ENCODE results near the gene RPS6KL1. TPM values are rescaled to one million over a fixed set of nuclear protein-coding genes. Genes with fewer than 3 reads are reported as not detected.

The RPS6KL1 gene
- total RNA-seq, 2 experiments from 2014 or later: 12.5 to 12.7 TPM

- H3K27ac ChIP-seq (ENCODE audit: low read depth in 1 of 2, low read length in 2 of 2): no peak overlapping the region
- no peaks in the 10 kb centered on the region for H3K9me3 Mint-ChIP-seq
- CTCF ChIA-PET: interaction anchor here (0.8 to 8.0 kb wide), 10 partner anchors 10 to 229 kb away, joined by 3 to 160 read pairs (median 6); partner anchors contain the start of gene RPS6KL1
- DNase-seq: no peak
- no peak overlapping the region for H3K4me3 Mint-ChIP-seq
- peaks cover 6% of the 10 kb centered on the region for H3K4me1 Mint-ChIP-seq (ENCODE audit: low read depth)
- no peak overlapping the region for H3K27ac Mint-ChIP-seq
- TF ChIP-seq, protein P1, sequence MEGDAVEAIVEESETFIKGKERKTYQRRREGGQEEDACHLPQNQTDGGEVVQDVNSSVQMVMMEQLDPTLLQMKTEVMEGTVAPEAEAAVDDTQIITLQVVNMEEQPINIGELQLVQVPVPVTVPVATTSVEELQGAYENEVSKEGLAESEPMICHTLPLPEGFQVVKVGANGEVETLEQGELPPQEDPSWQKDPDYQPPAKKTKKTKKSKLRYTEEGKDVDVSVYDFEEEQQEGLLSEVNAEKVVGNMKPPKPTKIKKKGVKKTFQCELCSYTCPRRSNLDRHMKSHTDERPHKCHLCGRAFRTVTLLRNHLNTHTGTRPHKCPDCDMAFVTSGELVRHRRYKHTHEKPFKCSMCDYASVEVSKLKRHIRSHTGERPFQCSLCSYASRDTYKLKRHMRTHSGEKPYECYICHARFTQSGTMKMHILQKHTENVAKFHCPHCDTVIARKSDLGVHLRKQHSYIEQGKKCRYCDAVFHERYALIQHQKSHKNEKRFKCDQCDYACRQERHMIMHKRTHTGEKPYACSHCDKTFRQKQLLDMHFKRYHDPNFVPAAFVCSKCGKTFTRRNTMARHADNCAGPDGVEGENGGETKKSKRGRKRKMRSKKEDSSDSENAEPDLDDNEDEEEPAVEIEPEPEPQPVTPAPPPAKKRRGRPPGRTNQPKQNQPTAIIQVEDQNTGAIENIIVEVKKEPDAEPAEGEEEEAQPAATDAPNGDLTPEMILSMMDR (IDR thresholded peaks at IDR 0.05): no peak
- H3K27me3 Mint-ChIP-seq: no peaks in the 10 kb centered on the region
- POLR2A ChIA-PET: interaction anchor here (0.8 to 4.2 kb wide), 7 partner anchors 11 to 97 kb away, joined by 3 to 43 read pairs (median 10); partner anchors contain the start of genes DLST and YLPM1
- H3K27me3 ChIP-seq (ENCODE audit: control insufficient read depth in 1 of 2, insufficient read depth in 2 of 2, low read length in 2 of 2): no peaks in the 10 kb centered on the region
- no peaks in the 10 kb centered on the region for H3K9me3 ChIP-seq (ENCODE audit: control insufficient read depth in 1 of 2, insufficient read depth in 1 of 2, low read length in 2 of 2)
- H3K36me3 ChIP-seq (ENCODE audit: insufficient read depth, low read length): no peaks in the 10 kb centered on the region
- peaks cover 7% of the 10 kb centered on the region for H3K4me1 ChIP-seq (ENCODE audit: insufficient read depth, low read length)
- peaks cover 7% of the 10 kb centered on the region for H3K36me3 Mint-ChIP-seq (ENCODE audit: low read depth)
- intact Hi-C loops (cut with DNase I, micrococcal nuclease): loop anchor here (5.0 kb wide), 2 partner anchors 87 to 442 kb away; no protein-coding TSS in a partner anchor
- no peak for ATAC-seq (ENCODE audit: poor library complexity)
- H3K4me3 ChIP-seq (ENCODE audit: low read length): no peak overlapping the region
Observed at GRCh38 chr14:74859757-74860552, 63.1 kb downstream of the RPS6KL1 start.

DNA sequence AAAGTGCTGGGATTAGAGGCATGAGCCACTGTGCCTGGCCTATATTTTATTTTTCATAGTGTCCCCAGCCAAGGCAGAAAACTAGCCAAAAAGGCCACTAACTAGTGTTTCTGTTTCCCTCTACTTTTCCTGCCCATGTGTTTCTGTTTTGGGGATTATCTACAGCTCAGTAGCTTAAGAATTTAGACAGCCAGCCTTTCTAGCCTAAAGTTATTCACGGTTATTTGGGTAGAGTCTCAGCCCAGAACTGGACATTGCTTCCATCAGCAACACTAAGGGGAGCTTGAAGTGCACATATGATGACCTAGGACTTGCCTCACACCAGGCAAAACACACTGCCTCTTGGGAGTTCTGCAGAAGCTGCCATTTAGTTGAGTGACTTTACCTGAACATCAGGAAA is 65.0 kb downstream of the RPS6KL1 start:
- Mint-ChIP-seq H3K9me3 (no peaks in the 10 kb centered on the region), H3K27ac (no peak overlapping the region), H3K4me3 (no peak overlapping the region), H3K4me1 (ENCODE audit: low read depth) (peaks cover 21% of the 10 kb centered on the region), H3K36me3 (ENCODE audit: low read depth) (peaks cover 7% of the 10 kb centered on the region), H3K27me3 (no peaks in the 10 kb centered on the region)
- H3K27ac ChIP-seq (ENCODE audit: low read depth in 1 of 2, low read length in 2 of 2): no peak overlapping the region
- DNase-seq (no peak), ATAC-seq (ENCODE audit: poor library complexity) (no peak)
- H3K36me3 ChIP-seq (ENCODE audit: insufficient read depth, low read length): no peaks in the 10 kb centered on the region
- H3K4me1 ChIP-seq (ENCODE audit: insufficient read depth, low read length): peaks cover 12% of the 10 kb centered on the region
- intact Hi-C loops (cut with DNase I, micrococcal nuclease): no loop called here
- H3K9me3 ChIP-seq (ENCODE audit: control insufficient read depth in 1 of 2, insufficient read depth in 1 of 2, low read length in 2 of 2): no peaks in the 10 kb centered on the region
- H3K27me3 ChIP-seq (ENCODE audit: control insufficient read depth in 1 of 2, insufficient read depth in 2 of 2, low read length in 2 of 2): no peaks in the 10 kb centered on the region
- ChIA-PET POLR2A (interaction anchor here (0.7 to 1.5 kb wide), 3 partner anchors 10 to 220 kb away, joined by 3 to 5 read pairs (median 4); no protein-coding TSS in a partner anchor), CTCF (interaction anchor here (8.0 kb wide), 1 partner anchor 47 kb away, joined by 160 read pairs; no protein-coding TSS in a partner anchor)
- H3K4me3 ChIP-seq (ENCODE audit: low read length): no peak overlapping the region
- TF ChIP-seq, protein P1 (IDR thresholded peaks at IDR 0.05): no peak

DNA sequence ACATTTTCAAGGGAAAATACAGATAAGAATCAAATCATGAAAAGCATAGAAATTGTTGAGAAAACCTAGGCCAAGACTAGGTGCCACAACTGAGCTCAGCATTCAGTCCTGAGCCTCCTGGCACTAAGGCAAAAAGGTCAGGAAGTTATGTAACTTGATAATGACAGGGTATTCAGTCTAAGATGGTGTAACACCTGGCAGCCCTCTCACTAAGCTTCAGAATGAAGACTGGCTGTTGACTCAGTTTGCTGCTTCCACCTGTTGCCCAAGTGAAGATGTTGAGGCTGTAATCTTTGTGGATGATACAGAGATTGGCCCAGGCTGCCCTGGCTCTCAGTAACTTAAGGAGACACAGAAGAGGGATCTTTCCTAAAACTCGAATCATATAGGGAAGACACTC is 66.7 kb downstream of the RPS6KL1 start:
- TF ChIP-seq, protein P1 (IDR thresholded peaks at IDR 0.05): no peak
- H3K4me3 Mint-ChIP-seq: no peak overlapping the region
- DNase-seq (no peak), ATAC-seq (ENCODE audit: poor library complexity) (no peak)
- intact Hi-C loops (cut with DNase I, micrococcal nuclease): no loop called here
- Histone ChIP-seq H3K9me3 (ENCODE audit: control insufficient read depth in 1 of 2, insufficient read depth in 1 of 2, low read length in 2 of 2) (no peaks in the 10 kb centered on the region), H3K27me3 (ENCODE audit: control insufficient read depth in 1 of 2, insufficient read depth in 2 of 2, low read length in 2 of 2) (no peaks in the 10 kb centered on the region), H3K27ac (ENCODE audit: low read depth in 1 of 2, low read length in 2 of 2) (no peak overlapping the region), H3K4me1 (ENCODE audit: insufficient read depth, low read length) (peaks cover 16% of the 10 kb centered on the region), H3K4me3 (ENCODE audit: low read length) (no peak overlapping the region), H3K36me3 (ENCODE audit: insufficient read depth, low read length) (no peaks in the 10 kb centered on the region)
- CTCF ChIA-PET: interaction anchor here (1.3 to 8.0 kb wide), 2 partner anchors 49 to 90 kb away, joined by 4 to 160 read pairs; no protein-coding TSS in a partner anchor
- peaks cover 31% of the 10 kb centered on the region for H3K4me1 Mint-ChIP-seq (ENCODE audit: low read depth)
- POLR2A ChIA-PET: interaction anchor here (4.5 kb wide), 1 partner anchor 18 kb away, joined by 26 read pairs; no protein-coding TSS in a partner anchor
- no peaks in the 10 kb centered on the region for H3K27me3 Mint-ChIP-seq
- no peaks in the 10 kb centered on the region for H3K9me3 Mint-ChIP-seq
- H3K36me3 Mint-ChIP-seq (ENCODE audit: low read depth): peaks cover 7% of the 10 kb centered on the region
- H3K27ac Mint-ChIP-seq: no peak overlapping the region
